Transverse colon (tissue), 4 donors: Measurements from ENCODE around the gene RAMP3. TPM values are rescaled to one million over a fixed set of nuclear protein-coding genes. Genes with fewer than 3 reads are reported as not detected.
"Not testable (repeated sequence)": the region's sequence is repeated elsewhere in the genome, so short reads cannot be mapped to it uniquely, and the experiment has no call there.

Experiments used
- DNase-seq: peaks from one replicate; pipeline ENCODE4 v3.0.0-alpha.2; 2019
- H3K27ac ChIP-seq, 4 donors: fragments of 200-600 bp; sonication (generic); 2 replicates each; pipeline ENCODE4 v1.5.1; 2016 to 2018; ENCODE audit warnings: inconsistent platforms in 4 of 4
- H3K27me3 ChIP-seq: fragments of 200-600 bp; sonication (generic); 2 replicates; pipeline ENCODE4 v1.5.1; 2017; ENCODE audit warnings: inconsistent platforms
- H3K36me3 ChIP-seq, 4 donors: fragments of 200-600 bp; sonication (generic); 2 replicates each; pipeline ENCODE4 v1.5.1; 2017 to 2019; ENCODE audit warnings: inconsistent platforms in 4 of 4
- H3K4me1 ChIP-seq, 4 donors: fragments of 200-600 bp; sonication (generic); 2 replicates each; pipeline ENCODE4 v1.5.1; 2017 to 2020; ENCODE audit warnings: inconsistent platforms in 4 of 4
- H3K4me3 ChIP-seq, 4 donors: fragments of 200-600 bp; sonication (generic); 1 replicate in 1 of 4; 2 replicates in 3 of 4; pipeline versions ENCODE4 v1.5.1 to v1.6.1; 2017 to 2019; ENCODE audit warnings: inconsistent platforms in 4 of 4
- H3K9me3 ChIP-seq, 2 donors: fragments of 200-600 bp; sonication (generic); 2 replicates each; pipeline ENCODE4 v1.5.1; 2017 to 2019; ENCODE audit warnings: inconsistent platforms in 2 of 2
- EP300 ChIP-seq: sonication (generic); formaldehyde crosslinking; IDR thresholded peaks from one replicate; pipeline ENCODE4 v1.6.1; 2017; ENCODE audit warnings: antibody characterized with exemption, low read depth
- POLR2A ChIP-seq: fragments of 450-650 bp; IDR thresholded peaks from one replicate; pipeline ENCODE4 v1.6.1; 2016; ENCODE audit warnings: antibody characterized with exemption, mild to moderate bottlenecking, moderate library complexity
- POLR2AphosphoS5 ChIP-seq, 3 donors: sonication (generic); formaldehyde crosslinking; IDR thresholded peaks; one replicate each; pipeline ENCODE4 v1.6.1; 2016; ENCODE audit warnings: antibody characterized with exemption in 3 of 3
- WGBS, 2 donors: methylation state at CpG; one replicate each; pipeline ENCODE4 v1.1.5; 2018; ENCODE audit warnings: low coverage in 1 of 2; 5-methylcytosine and 5-hydroxymethylcytosine counted together
- in situ Hi-C, 4 donors: fragments of 200-750 bp; cut with MboI; loops; one replicate each; pipeline versions ENCODE4 v1.15.0 to v1.15.1; 2017; ENCODE audit warnings: low sequenced_read_pairs in 3 of 4, low pct_ligation_motif_present in 1 of 4, low pct_unique_long_range_greater_than_20kb in 1 of 4
- intact Hi-C: fragments of 100-400 bp; cut with DNase I; formaldehyde crosslinking; loops from one replicate; pipeline ENCODE4 v1.15.1; 2023; ENCODE audit warnings: low total_unique reads
- total RNA-seq, 4 donors: library from RNA; depleted of rRNA; stranded (reverse); fragments of >200 nt; gene quantifications; one replicate each; pipeline ENCODE4 v1.1.0, GENCODE V29; 2016
- TF ChIP-seq, protein P1 (sequence below), 5 experiments: fragments of 200-600 bp in 3 of 5; fragments of 450-650 bp in 2 of 5; sonication (generic) in 3 of 5; IDR thresholded peaks; 1 replicate in 2 of 5; 2 replicates in 3 of 5; pipeline ENCODE4 v1.5.1; 2016 to 2017; ENCODE audit warnings: antibody characterized with exemption in 5 of 5, inconsistent platforms in 3 of 5, mild to moderate bottlenecking in 2 of 5, moderate library complexity in 1 of 5

The RAMP3 gene
- total RNA-seq, 4 donors from 2014 or later = 6.4 to 25.1 (median 15.2) TPM

DNA sequence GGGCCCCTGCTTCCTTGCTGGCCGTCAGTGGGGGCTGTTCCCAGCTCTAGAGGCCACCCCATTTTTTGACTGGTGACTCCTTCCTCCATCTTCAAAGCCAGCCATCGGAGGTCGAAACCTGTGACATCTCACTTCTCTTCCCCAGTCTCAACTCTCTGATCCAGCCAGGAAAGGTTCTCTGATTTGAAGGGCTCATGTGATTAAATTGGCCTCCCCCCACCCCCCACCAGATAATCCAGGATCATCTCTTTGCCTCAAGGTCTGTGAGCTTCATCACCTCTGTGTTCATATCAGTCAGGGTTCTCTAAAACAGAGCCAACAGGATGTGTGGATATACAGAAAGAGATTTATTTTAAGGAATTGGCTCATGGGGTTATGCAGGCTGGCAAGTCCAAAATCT is 5.6 kb upstream of the RAMP3 start:
- in situ Hi-C loops (loop anchor here in 3 of 4 donors (5.0 to 25.0 kb wide), 3 partner anchors 100 to 710 kb away; partner anchors contain the start of gene CCDC201 (in 2 of the 3)), intact Hi-C loops (loop anchor here (2.0 kb wide), 1 partner anchor 109 kb away; no protein-coding TSS in a partner anchor)
- no peak for TF ChIP-seq POLR2A
- TF ChIP-seq, protein P1, sequence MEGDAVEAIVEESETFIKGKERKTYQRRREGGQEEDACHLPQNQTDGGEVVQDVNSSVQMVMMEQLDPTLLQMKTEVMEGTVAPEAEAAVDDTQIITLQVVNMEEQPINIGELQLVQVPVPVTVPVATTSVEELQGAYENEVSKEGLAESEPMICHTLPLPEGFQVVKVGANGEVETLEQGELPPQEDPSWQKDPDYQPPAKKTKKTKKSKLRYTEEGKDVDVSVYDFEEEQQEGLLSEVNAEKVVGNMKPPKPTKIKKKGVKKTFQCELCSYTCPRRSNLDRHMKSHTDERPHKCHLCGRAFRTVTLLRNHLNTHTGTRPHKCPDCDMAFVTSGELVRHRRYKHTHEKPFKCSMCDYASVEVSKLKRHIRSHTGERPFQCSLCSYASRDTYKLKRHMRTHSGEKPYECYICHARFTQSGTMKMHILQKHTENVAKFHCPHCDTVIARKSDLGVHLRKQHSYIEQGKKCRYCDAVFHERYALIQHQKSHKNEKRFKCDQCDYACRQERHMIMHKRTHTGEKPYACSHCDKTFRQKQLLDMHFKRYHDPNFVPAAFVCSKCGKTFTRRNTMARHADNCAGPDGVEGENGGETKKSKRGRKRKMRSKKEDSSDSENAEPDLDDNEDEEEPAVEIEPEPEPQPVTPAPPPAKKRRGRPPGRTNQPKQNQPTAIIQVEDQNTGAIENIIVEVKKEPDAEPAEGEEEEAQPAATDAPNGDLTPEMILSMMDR (IDR thresholded peaks at IDR 0.05) = no peak
- TF ChIP-seq POLR2AphosphoS5 (IDR thresholded peaks at IDR 0.05) = no peak
- TF ChIP-seq EP300 = no peak
- Histone ChIP-seq H3K27me3 (peaks cover 9% of the 10 kb centered on the region), H3K27ac (no peak overlapping the region), H3K36me3 (no peaks in the 10 kb centered on the region), H3K4me1 (peaks cover 0 to 7% (median 1%) of the 10 kb centered on the region in 4 donors), H3K4me3 (no peak overlapping the region), H3K9me3 (no peaks in the 10 kb centered on the region)
- no peak for DNase-seq
- 52% methylated on average over 3 of the region's 3 CpGs; no CpG with 5 or more reads in 1 of the 2 donors for WGBS, 2 donors

DNA sequence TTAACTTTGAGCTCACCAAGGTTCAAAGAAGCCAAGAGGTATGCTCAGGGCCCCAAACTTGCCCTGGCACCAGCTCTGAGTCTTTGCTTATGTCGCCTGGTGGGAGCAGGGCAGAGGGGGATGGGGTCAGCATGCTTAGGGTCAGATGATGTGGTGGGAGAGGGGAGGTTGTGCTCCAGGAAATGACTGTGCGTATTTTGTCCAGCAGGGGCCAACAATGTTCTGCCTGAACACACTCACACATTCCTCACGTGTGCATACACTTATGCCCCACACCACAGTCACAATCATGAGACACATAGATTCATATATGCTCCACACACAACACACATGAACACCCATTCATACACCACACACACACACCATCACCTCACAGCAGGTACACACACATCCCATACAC is 4.4 kb upstream of the RAMP3 start:
- Histone ChIP-seq H3K27me3 (peaks cover 15% of the 10 kb centered on the region), H3K4me1 (peaks cover 0 to 8% (median 5%) of the 10 kb centered on the region in 4 donors), H3K9me3 (no peaks in the 10 kb centered on the region), H3K36me3 (no peaks in the 10 kb centered on the region), H3K4me3 (no peak overlapping the region), H3K27ac (no peak overlapping the region)
- 29 to 61% methylated on average over 2 to 3 of the region's 3 CpGs for WGBS, 2 donors
- intact Hi-C loops = no loop called here
- no peak for TF ChIP-seq POLR2AphosphoS5 (IDR thresholded peaks at IDR 0.05)
- TF ChIP-seq, protein P1 (IDR thresholded peaks at IDR 0.05) = peak in 1 of 5 experiments; percentile 13
- DNase-seq = no peak
- in situ Hi-C loops = loop anchor here in 3 of 4 donors (5.0 to 25.0 kb wide), 3 partner anchors 99 to 709 kb away; partner anchors contain the start of gene CCDC201 (in 2 of the 3)

DNA sequence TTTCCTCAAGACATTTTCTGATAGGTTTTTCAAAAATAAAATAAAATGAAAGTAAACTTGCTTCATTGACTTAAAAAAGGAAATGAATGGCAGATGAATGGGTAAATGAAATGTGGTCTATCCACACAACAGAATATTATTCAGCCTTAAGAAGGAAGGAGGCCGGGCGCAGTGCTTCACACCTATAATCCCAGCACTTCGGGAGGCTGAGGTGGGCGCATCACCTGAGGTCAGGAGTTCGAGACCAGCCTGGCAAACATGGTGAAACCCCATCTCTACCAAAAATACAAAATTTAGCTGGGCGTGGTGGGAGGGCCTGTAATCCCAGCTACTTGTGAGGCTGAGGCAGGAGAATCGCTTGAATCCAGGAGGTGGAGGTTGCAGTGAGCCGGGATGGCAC is 3.7 kb upstream of the RAMP3 start:
- H3K4me1 ChIP-seq, DNase-seq, H3K9me3 ChIP-seq, H3K36me3 ChIP-seq, H3K4me3 ChIP-seq, intact Hi-C loops, H3K27ac ChIP-seq: not testable (repeated sequence)
- peaks cover 17% of the 10 kb centered on the region for H3K27me3 ChIP-seq
- 88 to 92% methylated on average over 4 to 8 of the region's 8 CpGs for WGBS, 2 donors
- in situ Hi-C loops = loop anchor here in 3 of 4 donors (5.0 to 25.0 kb wide), 3 partner anchors 98 to 708 kb away; partner anchors contain the start of gene CCDC201 (in 2 of the 3)

DNA sequence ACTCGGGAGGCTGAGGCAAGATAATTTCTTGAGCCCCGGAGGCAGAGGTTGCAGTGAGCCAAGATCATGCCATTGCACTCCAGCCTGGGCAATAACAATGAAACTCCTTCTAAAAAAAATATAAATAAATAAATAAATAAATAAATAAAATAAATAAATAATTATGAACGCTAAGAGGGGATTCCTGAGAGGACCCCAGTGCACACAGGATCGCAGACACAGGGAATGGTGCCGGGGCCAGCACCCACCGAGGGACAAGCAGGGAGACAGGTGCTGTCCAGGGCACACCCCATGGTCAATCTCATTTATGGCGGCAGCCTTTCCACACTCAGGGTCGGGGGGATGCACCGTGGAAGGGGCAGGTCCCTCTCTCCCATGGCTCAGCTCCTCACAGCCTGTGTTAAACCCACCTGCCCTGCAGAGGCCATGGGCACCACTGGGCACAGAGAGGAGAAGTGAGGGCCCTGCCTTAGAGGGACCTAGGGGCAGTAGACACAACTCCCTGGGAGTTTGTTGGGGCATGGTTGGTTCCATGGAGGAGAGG is 2.2 kb upstream of the RAMP3 start:
- Histone ChIP-seq H3K27me3 (peaks cover 21% of the 10 kb centered on the region), H3K4me1 (peaks cover 0 to 8% (median 5%) of the 10 kb centered on the region in 4 donors), H3K4me3 (no peak overlapping the region), H3K27ac (no peak overlapping the region), H3K36me3 (no peaks in the 10 kb centered on the region), H3K9me3 (no peaks in the 10 kb centered on the region)
- in situ Hi-C loops (loop anchor here (5.0 to 25.0 kb wide), 3 partner anchors 97 to 707 kb away; partner anchors contain the start of gene CCDC201 (in 2 of the 4)), intact Hi-C loops (no loop called here)
- WGBS, 2 donors = 89 to 91% methylated on average over 7 of the region's 9 CpGs
- DNase-seq = no peak
- TF ChIP-seq POLR2A (no peak), POLR2AphosphoS5 (IDR thresholded peaks at IDR 0.05) (no peak), EP300 (no peak)
- TF ChIP-seq, protein P1 (IDR thresholded peaks at IDR 0.05) = no peak
